ENCODE results near the gene CLTB.

The CLTB gene

DNA sequence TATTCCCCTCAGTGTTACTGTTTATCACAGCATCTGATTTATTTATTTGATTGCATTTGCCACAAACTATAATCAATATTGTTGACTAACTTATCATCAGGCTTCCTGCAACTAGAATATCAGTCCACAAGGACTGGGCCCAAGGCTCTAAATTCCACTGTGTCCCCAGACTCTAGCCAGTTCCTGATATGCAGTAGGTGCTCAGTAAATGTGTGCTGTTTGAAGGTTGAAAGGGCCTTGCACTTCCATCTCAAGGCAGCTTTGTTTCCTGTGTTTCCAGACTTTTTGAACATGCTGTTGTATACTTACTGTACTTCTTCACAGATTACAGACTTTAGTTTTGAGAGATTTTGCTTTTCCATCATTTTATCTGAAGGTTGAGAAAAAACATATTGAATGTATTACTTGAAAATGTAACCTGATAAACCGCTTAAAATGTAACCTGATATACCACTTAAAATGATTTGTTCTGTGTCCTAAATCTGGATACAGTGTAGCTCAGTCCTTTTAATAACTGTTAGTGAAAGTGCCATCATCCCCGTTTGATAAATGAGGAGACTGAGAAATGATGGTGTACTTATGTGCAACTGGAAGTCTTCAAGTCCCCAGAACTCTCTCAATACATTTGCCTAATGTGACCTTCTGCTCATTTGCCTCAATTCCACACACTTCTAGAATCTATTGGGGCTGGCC, 73.4 kb downstream of the CLTB start:
- no peak for TF ChIP-seq POLR2AphosphoS5 (IDR thresholded peaks at IDR 0.05; ENCODE audit: low read depth, low read length)

Measured in PFSK-1 (cell line).